K562 (cell line): ENCODE results near the gene SNU13. TPM values are rescaled to one million over a fixed set of nuclear protein-coding genes. Genes with fewer than 3 reads are reported as not detected.

ENCODE experiments used
- ATAC-seq: fragments of 200-7000 bp; cut with Tn5 transposase; 3 replicates; pipeline ENCODE4 v1.9.1; 2020; ENCODE audit warnings: moderate library complexity
- BruUV-seq: library from RNA; stranded (reverse); fragments of 400-500 nt; replicated peaks from 2 replicates; lab custom pipeline; 2021; lab: Mats Ljungman, UMichigan
- CTCF ChIA-PET: fragments of 300-600 bp; formaldehyde crosslinking; extraction: SDS; loops from one replicate; lab custom pipeline; 2021; ENCODE audit warnings: low intra/inter-chr PET ratio; lab: Yijun Ruan, JAX
- POLR2A ChIA-PET: fragments of 300-600, 350-650 bp; sonication (Branson Sonifier 250); formaldehyde crosslinking; extraction: SDS; loops from one replicate; lab custom pipeline; 2021; ENCODE audit warnings: antibody characterized with exemption, inconsistent platforms; lab: Yijun Ruan, JAX
- DNase-seq, 4 experiments: peaks; one replicate each; pipeline versions ENCODE4 v3.0.0 to v3.0.0-alpha.2; 2011 to 2018; ENCODE audit warnings: low spot score in 3 of 4, mixed read lengths in 3 of 4; ENCODE audit errors: extremely low read depth in 1 of 4
- FAIRE-seq: peaks from 2 replicates; lab custom pipeline; 2011; peaks lifted over from hg19 to GRCh38; lab: Jason Lieb, UNC
- H2AFZ ChIP-seq: 2 replicates; pipeline ENCODE4 v1.6.0; 2011; ENCODE audit warnings: low read depth, low read length, control low read depth, inconsistent platforms
- H3K27ac ChIP-seq: fragments of 200-600 bp; 3 replicates; pipeline ENCODE4 v1.8.0; 2011; ENCODE audit warnings: low read depth, mild to moderate bottlenecking, control low read depth, inconsistent platforms, low read length, moderate library complexity, mixed read lengths; ENCODE audit errors: extremely low read depth
- H3K27me3 ChIP-seq, 2 experiments: fragments of 300-600 bp in 1 of 2; 2 replicates in 1 of 2; 3 replicates in 1 of 2; pipeline versions ENCODE4 v1.6.0 to v1.8.0; 2011; ENCODE audit warnings: inconsistent platforms in 2 of 2, low read length in 2 of 2, mild to moderate bottlenecking in 1 of 2, mixed read lengths in 1 of 2, moderate library complexity in 1 of 2; ENCODE audit not compliant: control insufficient read depth in 2 of 2, insufficient read depth in 2 of 2
- H3K36me3 ChIP-seq: fragments of 300-600 bp; 3 replicates; pipeline ENCODE4 v1.8.0; 2011; ENCODE audit warnings: mild to moderate bottlenecking, low read length, inconsistent platforms; ENCODE audit not compliant: control insufficient read depth, insufficient read depth
- H3K4me1 ChIP-seq, 2 experiments: fragments of 200-600 bp in 1 of 2; replicated peaks in 1 of 2; 2 replicates in 1 of 2; 3 replicates in 1 of 2; pipeline versions ENCODE4 v1.5.1 to v1.8.0; 2011; ENCODE audit warnings: inconsistent platforms in 2 of 2, low read length in 2 of 2, mild to moderate bottlenecking in 1 of 2, mixed read lengths in 1 of 2, moderate library complexity in 1 of 2; ENCODE audit not compliant: control insufficient read depth in 2 of 2, insufficient read depth in 2 of 2
- H3K4me2 ChIP-seq: 2 replicates; pipeline ENCODE4 v1.6.1; 2011; ENCODE audit warnings: low read length, control low read depth, inconsistent platforms, mixed read lengths; ENCODE audit not compliant: insufficient read depth
- H3K4me3 ChIP-seq: fragments of 200-600 bp; sonication (generic), shearing (Covaris generic); 2 replicates; pipeline ENCODE4 v1.5.1; 2016; ENCODE audit warnings: control low read depth, inconsistent platforms
- H3K79me2 ChIP-seq: fragments of 200-600 bp; 3 replicates; pipeline ENCODE4 v1.8.0; 2011; ENCODE audit warnings: low read length, inconsistent platforms; ENCODE audit not compliant: control insufficient read depth, insufficient read depth
- H3K9ac ChIP-seq, 2 experiments: 2 replicates each; pipeline versions ENCODE4 v1.6.0 to v1.6.1; 2011; ENCODE audit warnings: low read depth in 2 of 2, low read length in 2 of 2, control low read depth in 1 of 2, inconsistent platforms in 1 of 2, mild to moderate bottlenecking in 1 of 2, mixed read lengths in 1 of 2; ENCODE audit not compliant: insufficient read depth in 1 of 2
- H3K9me1 ChIP-seq: one replicate; pipeline ENCODE4 v1.6.0; 2011; ENCODE audit warnings: inconsistent platforms, mild to moderate bottlenecking, low read length, moderate library complexity; ENCODE audit not compliant: control insufficient read depth, insufficient read depth
- H3K9me3 ChIP-seq: replicated peaks from 2 replicates; pipeline ENCODE4 v1.5.1; 2011; ENCODE audit warnings: low read depth, low read length, inconsistent platforms; ENCODE audit not compliant: control insufficient read depth, insufficient read depth
- H4K20me1 ChIP-seq: replicated peaks from 2 replicates; pipeline ENCODE4 v1.6.1; 2011; ENCODE audit warnings: low read length, inconsistent platforms, mixed read lengths; ENCODE audit not compliant: control insufficient read depth, insufficient read depth
- ETV1 ChIP-seq: fragments of 450-650 bp; conservative IDR thresholded peaks from 2 replicates; pipeline ENCODE4 v1.6.1; 2016; ENCODE audit warnings: missing genetic modification characterization, control low read depth, low read depth, missing compliant biosample characterization
- FOXJ2 ChIP-seq: fragments of 200-800 bp; sonication (Bioruptor generic); IDR thresholded peaks from 2 replicates; pipeline ENCODE4 v1.6.1; 2016; ENCODE audit warnings: missing genetic modification characterization, missing compliant biosample characterization
- HLTF ChIP-seq: fragments of 450-650 bp; IDR thresholded peaks from 2 replicates; pipeline ENCODE4 v1.6.1; 2016
- KLF13 ChIP-seq: fragments of 450-650 bp; IDR thresholded peaks from 2 replicates; pipeline ENCODE4 v1.6.1; 2016; ENCODE audit warnings: missing genetic modification characterization, low read depth, mild to moderate bottlenecking, missing compliant biosample characterization, moderate library complexity, borderline replicate concordance
- L3MBTL2 ChIP-seq: fragments of 450-650 bp; IDR thresholded peaks from 2 replicates; pipeline ENCODE4 v1.6.1; 2016; ENCODE audit warnings: mild to moderate bottlenecking, moderate library complexity
- MAFF ChIP-seq: IDR thresholded peaks from 2 replicates; pipeline ENCODE4 v1.6.1; 2012; ENCODE audit warnings: low read length, improper control_type of control experiment
- RBM39 ChIP-seq: fragments of 200-400 bp; formaldehyde crosslinking; optimal IDR thresholded peaks from 2 replicates; pipeline ENCODE3; 2018; ENCODE audit warnings: low read depth, low read length
- SIRT6 ChIP-seq: IDR thresholded peaks from one replicate; pipeline ENCODE4 v1.6.1; 2012; ENCODE audit warnings: low read depth, mild to moderate bottlenecking, control low read depth, inconsistent platforms, low read length, moderate library complexity
- SMARCA4 ChIP-seq: fragments of 450-650 bp; IDR thresholded peaks from 2 replicates; pipeline ENCODE4 v1.6.1; 2016
- SOX6 ChIP-seq: fragments of 450-650 bp; IDR thresholded peaks from 2 replicates; pipeline ENCODE4 v1.6.1; 2014; ENCODE audit warnings: mild to moderate bottlenecking
- SREBF1 ChIP-seq: fragments of 150-350 bp; IDR thresholded peaks from 2 replicates; pipeline ENCODE4 v1.6.1; 2014; ENCODE audit warnings: antibody characterized with exemption, low read depth, low read length, borderline replicate concordance
- STAT5B ChIP-seq: fragments of 250-450 bp; sonication (Bioruptor Pico); IDR thresholded peaks from 2 replicates; pipeline ENCODE4 v1.8.0; 2021; ENCODE audit warnings: mild to moderate bottlenecking, inconsistent platforms
- U2AF2 ChIP-seq: fragments of 200-400 bp; formaldehyde crosslinking; optimal IDR thresholded peaks from 2 replicates; pipeline ENCODE3; 2017; ENCODE audit warnings: low read depth, mild to moderate bottlenecking, low read length
- ZNF197 ChIP-seq: fragments of 200-800 bp; sonication (Bioruptor generic); IDR thresholded peaks from 2 replicates; pipeline ENCODE4 v1.6.1; 2016; ENCODE audit warnings: low read depth, missing genetic modification characterization, missing compliant biosample characterization
- ZNF217 ChIP-seq: sonication (generic); formaldehyde crosslinking; IDR thresholded peaks from 2 replicates; pipeline ENCODE4 v1.8.0; 2022; ENCODE audit warnings: mild to moderate bottlenecking, missing genetic modification reagents
- WGBS: fragments of 100-300 bp; shearing (Covaris generic); methylation state at CpG from one replicate; pipeline ENCODE4 v1.1.6; 2016; ENCODE audit warnings: low coverage, mixed read lengths; ENCODE audit not compliant: insufficient coverage; ENCODE audit errors: missing lambda C conversion rate; 5-methylcytosine and 5-hydroxymethylcytosine counted together
- in situ Hi-C: fragments of 300-500 bp; cut with MboI; formaldehyde crosslinking; loops from 4 replicates; pipeline ENCODE4 v1.15.0; 2018; ENCODE audit warnings: inconsistent platforms, mixed read lengths
- intact Hi-C: fragments of 100-400 bp; cut with micrococcal nuclease; formaldehyde crosslinking; loops from 2 replicates; pipeline ENCODE4 v1.14.2; 2022
- polyA plus RNA-seq, 8 experiments: library from polyadenylated mRNA; depleted of rRNA in 4 of 8; stranded (reverse) in 5 of 8; unstranded in 3 of 8; fragments of >200 nt; fragmentation: Nextera tagmentation in 2 of 8; fragmentation: Illumina TruSeq in 1 of 8; extraction: Ambion mirVana in 2 of 8; extraction: Trizol in 1 of 8; gene quantifications; 2 replicates each; pipeline versions ENCODE4 v1.2.1 to v1.2.3, GENCODE V29; 2011 to 2014; ENCODE audit warnings: inconsistent platforms in 1 of 8, missing spikeins in 1 of 8
- total RNA-seq, 7 experiments: library from RNA; depleted of rRNA in 6 of 7; stranded (reverse); fragments of >200 nt in 6 of 7; fragmentation: Illumina TruSeq in 2 of 7; extraction: Trizol in 2 of 7; gene quantifications; 2 replicates each; pipeline versions ENCODE4 v1.2.1 to v1.2.3, GENCODE V29; 2011 to 2021; ENCODE audit warnings: low replicate concordance in 1 of 7
- TF ChIP-seq, protein P1 (sequence below): sonication (generic); formaldehyde crosslinking; IDR thresholded peaks from 2 replicates; pipeline ENCODE4 v1.8.0; 2022; ENCODE audit warnings: mild to moderate bottlenecking, missing genetic modification reagents
- TF ChIP-seq, protein P2 (sequence below): IDR thresholded peaks from 2 replicates; pipeline ENCODE4 v1.6.1; 2011; ENCODE audit warnings: borderline replicate concordance, low read depth, mild to moderate bottlenecking, moderate library complexity, low read length; ENCODE audit not compliant: insufficient read depth, poor library complexity, severe bottlenecking
- TF ChIP-seq, protein P3 (sequence below): fragments of 250-450 bp; sonication (Bioruptor Pico); IDR thresholded peaks from 2 replicates; pipeline ENCODE4 v1.6.1; 2021; ENCODE audit warnings: mild to moderate bottlenecking

The SNU13 gene
- total and polyA plus RNA-seq, 9 of the 15 experiments (the other 6 are each of a cell fraction or from before 2014, with no cell fraction given): 185 to 981 (median 283) TPM

DNA sequence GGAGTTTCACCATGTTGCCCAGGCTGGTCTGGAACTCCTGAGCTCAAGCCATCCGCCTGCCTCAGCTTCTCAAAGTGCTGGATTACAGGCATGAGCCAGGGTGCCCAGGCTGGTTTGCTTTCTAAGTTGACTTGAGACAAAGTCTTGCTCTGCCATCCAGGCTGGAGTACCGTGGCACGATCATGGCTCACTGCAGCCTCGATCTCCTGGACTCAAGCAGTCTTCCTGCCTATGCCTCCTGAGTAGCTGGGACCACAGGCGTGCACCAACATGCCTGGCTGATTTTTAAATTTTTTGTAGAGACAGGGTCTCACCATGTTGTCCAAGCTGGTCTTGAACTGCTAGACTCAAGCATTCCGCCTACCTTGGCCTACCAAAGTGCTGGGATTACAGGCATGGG lies 31.0 kb downstream of the SNU13 start:
- no peak for ATAC-seq
- WGBS: 98% methylated on average over 6 of the region's 6 CpGs
- in situ Hi-C loops: no loop called here
- no peaks in the 10 kb centered on the region for H4K20me1 ChIP-seq
- no TSS peak for BruUV-seq
- H3K27ac ChIP-seq: no peak overlapping the region
- no peaks in the 10 kb centered on the region for H3K9me1 ChIP-seq
- H3K9me3 ChIP-seq: no peaks in the 10 kb centered on the region
- H3K4me1 ChIP-seq: no peaks in the 10 kb centered on the region
- H3K9ac ChIP-seq: no peak overlapping the region
- no peak overlapping the region for H2AFZ ChIP-seq
- POLR2A ChIA-PET: interaction anchor here (0.5 kb wide), 1 partner anchor 137 kb away, joined by 4 read pairs; no protein-coding TSS in a partner anchor
- H3K4me2 ChIP-seq: no peak overlapping the region
- CTCF ChIA-PET: no interaction called here
- H3K36me3 ChIP-seq: peaks cover 91% of the 10 kb centered on the region
- intact Hi-C loops: no loop called here
- FAIRE-seq: no peak
- H3K4me3 ChIP-seq: no peak overlapping the region
- no peaks in the 10 kb centered on the region for H3K79me2 ChIP-seq
- no peak for DNase-seq
- no peaks in the 10 kb centered on the region for H3K27me3 ChIP-seq
- TF ChIP-seq, protein P1, sequence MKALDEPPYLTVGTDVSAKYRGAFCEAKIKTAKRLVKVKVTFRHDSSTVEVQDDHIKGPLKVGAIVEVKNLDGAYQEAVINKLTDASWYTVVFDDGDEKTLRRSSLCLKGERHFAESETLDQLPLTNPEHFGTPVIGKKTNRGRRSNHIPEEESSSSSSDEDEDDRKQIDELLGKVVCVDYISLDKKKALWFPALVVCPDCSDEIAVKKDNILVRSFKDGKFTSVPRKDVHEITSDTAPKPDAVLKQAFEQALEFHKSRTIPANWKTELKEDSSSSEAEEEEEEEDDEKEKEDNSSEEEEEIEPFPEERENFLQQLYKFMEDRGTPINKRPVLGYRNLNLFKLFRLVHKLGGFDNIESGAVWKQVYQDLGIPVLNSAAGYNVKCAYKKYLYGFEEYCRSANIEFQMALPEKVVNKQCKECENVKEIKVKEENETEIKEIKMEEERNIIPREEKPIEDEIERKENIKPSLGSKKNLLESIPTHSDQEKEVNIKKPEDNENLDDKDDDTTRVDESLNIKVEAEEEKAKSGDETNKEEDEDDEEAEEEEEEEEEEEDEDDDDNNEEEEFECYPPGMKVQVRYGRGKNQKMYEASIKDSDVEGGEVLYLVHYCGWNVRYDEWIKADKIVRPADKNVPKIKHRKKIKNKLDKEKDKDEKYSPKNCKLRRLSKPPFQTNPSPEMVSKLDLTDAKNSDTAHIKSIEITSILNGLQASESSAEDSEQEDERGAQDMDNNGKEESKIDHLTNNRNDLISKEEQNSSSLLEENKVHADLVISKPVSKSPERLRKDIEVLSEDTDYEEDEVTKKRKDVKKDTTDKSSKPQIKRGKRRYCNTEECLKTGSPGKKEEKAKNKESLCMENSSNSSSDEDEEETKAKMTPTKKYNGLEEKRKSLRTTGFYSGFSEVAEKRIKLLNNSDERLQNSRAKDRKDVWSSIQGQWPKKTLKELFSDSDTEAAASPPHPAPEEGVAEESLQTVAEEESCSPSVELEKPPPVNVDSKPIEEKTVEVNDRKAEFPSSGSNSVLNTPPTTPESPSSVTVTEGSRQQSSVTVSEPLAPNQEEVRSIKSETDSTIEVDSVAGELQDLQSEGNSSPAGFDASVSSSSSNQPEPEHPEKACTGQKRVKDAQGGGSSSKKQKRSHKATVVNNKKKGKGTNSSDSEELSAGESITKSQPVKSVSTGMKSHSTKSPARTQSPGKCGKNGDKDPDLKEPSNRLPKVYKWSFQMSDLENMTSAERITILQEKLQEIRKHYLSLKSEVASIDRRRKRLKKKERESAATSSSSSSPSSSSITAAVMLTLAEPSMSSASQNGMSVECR (CRISPR knock-in tag): no peak
- TF ChIP-seq ZNF197 (CRISPR knock-in tag): no peak
- TF ChIP-seq KLF13 (tag): no peak
- no peak for TF ChIP-seq ETV1
- TF ChIP-seq, protein P2, sequence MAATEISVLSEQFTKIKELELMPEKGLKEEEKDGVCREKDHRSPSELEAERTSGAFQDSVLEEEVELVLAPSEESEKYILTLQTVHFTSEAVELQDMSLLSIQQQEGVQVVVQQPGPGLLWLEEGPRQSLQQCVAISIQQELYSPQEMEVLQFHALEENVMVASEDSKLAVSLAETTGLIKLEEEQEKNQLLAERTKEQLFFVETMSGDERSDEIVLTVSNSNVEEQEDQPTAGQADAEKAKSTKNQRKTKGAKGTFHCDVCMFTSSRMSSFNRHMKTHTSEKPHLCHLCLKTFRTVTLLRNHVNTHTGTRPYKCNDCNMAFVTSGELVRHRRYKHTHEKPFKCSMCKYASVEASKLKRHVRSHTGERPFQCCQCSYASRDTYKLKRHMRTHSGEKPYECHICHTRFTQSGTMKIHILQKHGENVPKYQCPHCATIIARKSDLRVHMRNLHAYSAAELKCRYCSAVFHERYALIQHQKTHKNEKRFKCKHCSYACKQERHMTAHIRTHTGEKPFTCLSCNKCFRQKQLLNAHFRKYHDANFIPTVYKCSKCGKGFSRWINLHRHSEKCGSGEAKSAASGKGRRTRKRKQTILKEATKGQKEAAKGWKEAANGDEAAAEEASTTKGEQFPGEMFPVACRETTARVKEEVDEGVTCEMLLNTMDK: no peak
- TF ChIP-seq SREBF1: no peak
- no peak for TF ChIP-seq HLTF
- TF ChIP-seq SMARCA4: no peak
- no peak for TF ChIP-seq FOXJ2 (tag)
- TF ChIP-seq U2AF2: no peak
- no peak for TF ChIP-seq MAFF
- no peak for TF ChIP-seq L3MBTL2
- TF ChIP-seq, protein P3, sequence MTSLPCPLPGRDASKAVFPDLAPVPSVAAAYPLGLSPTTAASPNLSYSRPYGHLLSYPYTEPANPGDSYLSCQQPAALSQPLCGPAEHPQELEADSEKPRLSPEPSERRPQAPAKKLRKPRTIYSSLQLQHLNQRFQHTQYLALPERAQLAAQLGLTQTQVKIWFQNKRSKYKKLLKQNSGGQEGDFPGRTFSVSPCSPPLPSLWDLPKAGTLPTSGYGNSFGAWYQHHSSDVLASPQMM: no peak
- TF ChIP-seq RBM39: no peak
- TF ChIP-seq SOX6: no peak
- no peak for TF ChIP-seq SIRT6
- TF ChIP-seq ZNF217 (CRISPR knock-in tag): no peak
- no peak for TF ChIP-seq STAT5B (CRISPR knock-in tag)
